ENCODE results near the gene GNS.

GNS gene

GRCh38 chr12:64675795-64676194 is 83.4 kb downstream of the GNS start:
- DNase-seq (ENCODE audit: low read depth, low spot score): no peak

GRCh38 chr12:64674367-64674922 is 84.8 kb downstream of the GNS start:
- DNase-seq (ENCODE audit: low read depth, low spot score): no peak

DNA sequence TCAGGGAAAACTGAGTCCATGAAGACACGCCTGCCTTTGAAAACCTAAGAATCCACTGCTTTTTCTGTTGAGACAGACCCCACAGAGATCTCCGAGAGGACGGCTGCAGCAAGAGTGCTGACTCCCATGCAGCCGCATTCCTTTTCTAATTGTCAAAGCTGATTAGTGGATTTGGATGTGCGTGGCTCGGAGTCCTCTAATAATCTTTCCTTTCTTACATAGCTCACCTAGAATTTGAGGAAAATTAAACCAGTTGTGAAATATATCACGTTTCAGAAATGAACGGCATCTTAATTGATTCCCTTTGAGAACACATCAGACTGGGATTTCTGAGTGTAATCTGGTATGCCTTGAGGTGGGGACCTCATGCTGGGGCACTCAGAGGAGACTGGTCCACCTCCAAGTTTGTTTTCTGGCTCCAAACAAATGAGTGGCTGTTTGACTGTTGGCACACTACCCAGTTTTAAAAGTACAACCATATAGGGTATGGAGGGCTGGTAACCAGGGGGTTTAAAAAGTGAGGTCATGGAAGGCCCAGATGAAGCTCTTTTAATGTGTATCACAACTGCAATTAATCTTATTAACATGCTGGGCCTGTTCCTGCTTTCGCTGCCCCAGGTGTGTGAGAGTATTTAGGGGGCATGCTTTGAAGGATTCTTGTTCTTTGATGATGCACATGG is 85.6 kb downstream of the GNS start:
- no peak for DNase-seq (ENCODE audit: low read depth, low spot score)

DNA sequence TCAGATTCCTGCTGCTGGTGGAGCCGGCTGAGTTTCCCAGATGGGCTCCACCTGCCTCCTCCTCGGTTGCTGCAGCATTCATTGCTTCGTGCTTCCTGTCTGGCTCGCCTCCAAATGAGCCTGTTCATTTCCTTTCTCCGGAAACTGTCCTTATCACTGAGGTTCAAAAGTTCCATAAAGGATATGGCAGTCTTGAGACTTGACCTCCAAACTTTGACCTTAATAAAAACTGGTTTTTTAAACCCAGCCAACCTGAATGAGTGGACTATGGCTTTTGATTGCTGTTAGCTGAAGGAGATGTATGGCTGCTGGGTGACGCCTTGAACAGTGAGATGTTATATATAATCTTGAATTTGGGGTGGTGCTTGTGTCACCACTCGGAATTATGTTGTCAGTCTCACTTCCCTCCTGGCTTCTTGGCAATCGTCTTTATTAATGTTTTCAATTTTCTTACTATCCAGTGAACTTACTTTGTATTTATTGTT is 86.2 kb downstream of the GNS start:
- DNase-seq (ENCODE audit: low read depth, low spot score): no peak

DNA sequence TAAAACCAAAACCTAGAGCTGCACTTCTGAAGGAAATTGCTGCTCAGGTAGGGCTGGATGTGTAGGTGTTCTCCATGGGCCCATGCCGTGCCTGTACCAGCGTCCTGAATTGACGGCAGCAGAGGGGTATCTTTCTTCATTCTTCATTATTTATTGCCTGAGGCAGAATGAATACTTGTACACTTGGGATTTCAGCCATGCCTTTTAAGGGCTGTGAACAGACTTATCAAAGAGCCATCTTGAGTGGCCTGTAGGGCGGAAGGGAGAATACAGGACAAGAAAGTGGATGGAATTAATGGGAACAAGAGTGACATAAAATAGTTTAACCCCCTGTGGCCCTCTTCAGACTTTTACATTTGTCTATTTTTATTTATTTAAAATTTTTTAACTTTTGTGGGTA is 87.5 kb downstream of the GNS start:
- DNase-seq (ENCODE audit: low read depth, low spot score): no peak

DNA sequence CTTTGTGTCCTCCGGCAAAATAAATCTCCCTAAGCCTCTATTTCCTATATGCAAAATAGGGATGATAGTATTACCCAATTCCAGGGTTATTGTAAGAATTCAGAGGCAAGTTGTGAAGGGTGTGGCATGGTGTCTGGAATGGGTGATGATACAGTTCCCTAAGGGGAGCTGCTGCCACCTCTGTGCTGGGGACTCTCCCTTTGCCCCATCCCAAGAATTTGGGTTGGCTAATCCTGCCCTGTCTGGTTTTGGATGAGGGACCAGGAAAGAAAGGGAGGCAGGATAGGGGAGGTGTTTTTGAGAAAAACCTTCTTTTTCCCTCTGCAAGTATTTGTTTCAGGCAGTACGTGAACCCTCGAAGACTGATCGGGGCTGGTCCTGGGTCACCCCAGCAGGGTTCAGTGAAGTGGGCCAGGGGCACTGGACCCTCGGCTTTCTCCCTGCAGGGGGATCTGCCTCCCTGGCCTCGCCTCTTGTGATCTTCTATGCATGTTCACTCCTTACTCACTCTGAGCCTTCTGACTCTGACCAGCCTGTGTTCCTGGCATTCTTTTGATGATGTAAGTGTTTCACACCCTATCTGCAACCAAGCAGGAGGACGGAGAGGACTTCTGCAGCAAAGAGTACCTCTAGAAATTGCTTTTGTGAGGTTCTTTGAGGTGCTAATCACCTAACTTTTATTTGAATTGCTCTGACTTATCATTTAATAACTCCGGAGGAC is 88.1 kb downstream of the GNS start:
- DNase-seq (ENCODE audit: low read depth, low spot score): no peak

DNA sequence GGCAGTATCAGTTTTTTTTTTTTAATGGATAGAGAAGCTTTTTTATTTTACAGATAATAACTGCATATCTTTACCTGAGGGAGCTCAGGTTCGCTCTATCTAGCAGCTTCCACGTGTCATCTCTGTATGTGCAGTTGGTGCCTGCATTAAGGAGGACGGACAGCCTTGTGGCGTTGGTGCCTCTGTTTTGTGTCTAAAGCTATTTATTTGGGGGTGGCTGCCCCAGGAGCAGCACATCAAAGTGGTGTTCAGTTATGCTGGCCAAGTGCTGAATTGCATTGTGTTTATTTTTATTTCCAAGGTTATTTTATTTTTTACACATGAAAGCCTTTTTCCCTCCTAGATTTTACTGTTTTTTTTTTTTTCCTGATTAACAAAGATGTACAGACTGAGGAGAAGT is 89.2 kb downstream of the GNS start:
- no peak for DNase-seq (ENCODE audit: low read depth, low spot score)

GRCh38 chr12:64669270-64669842 is 89.8 kb downstream of the GNS start:
- DNase-seq (ENCODE audit: low read depth, low spot score): no peak

GRCh38 chr12:64667793-64668192 is 91.4 kb downstream of the GNS start:
- DNase-seq (ENCODE audit: low read depth, low spot score): no peak

DNA sequence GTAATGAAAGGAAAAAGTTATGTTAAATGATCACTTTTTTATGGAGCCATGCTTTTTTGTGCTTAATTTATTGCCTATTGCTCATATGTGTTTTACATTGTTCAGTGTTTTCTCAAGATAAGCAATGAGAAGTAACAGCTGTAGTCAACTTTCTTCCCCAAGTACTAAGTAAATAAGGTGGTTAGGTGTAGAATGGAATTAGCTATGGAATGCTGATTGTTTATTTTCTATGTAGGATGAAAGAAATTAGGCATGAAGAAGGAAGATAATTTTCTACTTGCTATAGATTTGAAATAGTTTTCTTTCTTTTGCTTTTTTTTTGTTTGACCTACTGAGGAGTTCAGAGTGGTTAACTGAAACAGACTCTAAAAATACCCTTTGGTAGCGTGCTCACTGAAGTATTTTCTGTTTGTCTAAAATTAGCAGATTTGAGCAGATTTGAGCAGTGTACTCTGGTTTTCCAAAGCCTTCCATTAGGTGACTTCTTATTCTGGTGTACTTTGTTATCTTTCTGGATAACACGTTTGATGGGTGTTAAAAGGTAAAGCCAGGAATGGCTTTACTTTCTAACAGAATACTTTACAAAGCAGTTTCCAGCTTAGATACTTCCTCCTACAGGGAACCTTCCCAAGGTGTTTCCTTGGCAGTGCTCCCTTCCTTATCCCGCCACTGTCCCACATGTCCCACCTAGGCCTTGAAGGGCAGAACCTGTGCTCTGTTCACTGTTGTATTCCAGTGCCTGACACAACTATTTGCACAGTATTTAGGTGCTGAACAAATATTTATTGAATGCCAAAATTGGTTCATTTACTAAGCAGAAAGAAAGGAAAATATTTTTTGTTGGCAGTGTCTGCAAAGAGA is 92.9 kb downstream of the GNS start:
- no peak for DNase-seq (ENCODE audit: low read depth, low spot score)

DNA sequence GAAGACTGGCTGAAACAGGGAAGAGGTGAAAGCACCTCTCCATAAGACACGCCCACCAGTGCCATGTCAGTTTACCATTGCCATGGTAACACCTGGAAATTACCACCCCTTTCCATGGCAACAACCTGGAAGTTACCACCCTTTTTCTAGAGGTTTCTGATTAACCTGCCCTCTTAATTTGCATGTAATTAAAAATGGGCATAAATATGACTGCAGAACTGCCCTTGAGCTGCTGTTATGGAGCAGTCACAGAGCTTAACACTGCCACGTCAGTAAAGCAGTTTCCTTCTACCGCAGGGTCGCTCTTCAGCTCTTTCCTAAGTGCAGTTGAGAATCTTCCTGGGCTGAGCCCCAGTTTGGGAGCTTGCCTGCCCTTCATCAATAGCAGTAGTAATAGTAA is 93.7 kb downstream of the GNS start:
- no peak for DNase-seq (ENCODE audit: low read depth, low spot score)
